Measurements from ENCODE around the gene ALKBH3.

ALKBH3 gene

DNA sequence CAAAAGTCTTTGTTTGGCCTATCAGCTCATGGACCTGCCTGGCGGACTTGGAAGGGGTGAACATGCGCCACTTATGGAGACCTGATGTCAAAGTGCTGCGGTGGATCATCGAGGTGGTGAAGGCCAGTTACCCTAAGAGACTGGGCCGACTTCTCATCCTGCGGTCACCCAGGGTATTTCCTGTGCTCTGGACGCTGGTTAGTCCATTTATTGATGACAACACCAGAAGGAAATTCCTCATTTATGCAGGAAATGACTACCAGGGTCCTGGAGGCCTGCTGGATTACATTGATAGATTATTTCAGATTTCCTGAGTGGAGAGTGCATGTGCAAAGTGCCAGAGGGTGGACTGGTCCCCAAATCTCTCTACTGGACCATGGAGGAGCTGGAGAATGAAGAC, 17.9 kb downstream of the ALKBH3 start:
- no peak for DNase-seq

DNA sequence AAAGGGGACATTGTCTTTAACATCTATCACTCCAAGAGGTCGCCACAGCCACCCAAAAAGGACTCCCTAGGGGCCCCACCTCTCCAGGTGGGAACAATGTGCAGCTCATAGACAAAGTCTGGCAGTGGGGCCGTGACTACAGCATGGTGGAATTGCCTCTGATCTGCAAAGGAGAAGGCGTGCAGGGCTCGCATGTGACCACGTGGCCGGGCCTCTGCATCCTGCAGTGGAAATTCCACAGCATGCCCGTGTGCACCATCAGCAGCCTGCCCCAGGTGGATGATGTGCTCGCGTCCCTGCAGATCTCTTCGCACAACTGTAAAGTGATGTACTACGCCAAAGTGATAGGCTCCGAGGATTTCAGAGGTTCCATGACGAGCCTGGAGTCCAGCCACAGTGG, 18.5 kb downstream of the ALKBH3 start:
- DNase-seq = no peak

- DNase-seq = no peak
Measured at GRCh38 chr11:43901551-43901950, 20.9 kb downstream of the ALKBH3 start.

DNA sequence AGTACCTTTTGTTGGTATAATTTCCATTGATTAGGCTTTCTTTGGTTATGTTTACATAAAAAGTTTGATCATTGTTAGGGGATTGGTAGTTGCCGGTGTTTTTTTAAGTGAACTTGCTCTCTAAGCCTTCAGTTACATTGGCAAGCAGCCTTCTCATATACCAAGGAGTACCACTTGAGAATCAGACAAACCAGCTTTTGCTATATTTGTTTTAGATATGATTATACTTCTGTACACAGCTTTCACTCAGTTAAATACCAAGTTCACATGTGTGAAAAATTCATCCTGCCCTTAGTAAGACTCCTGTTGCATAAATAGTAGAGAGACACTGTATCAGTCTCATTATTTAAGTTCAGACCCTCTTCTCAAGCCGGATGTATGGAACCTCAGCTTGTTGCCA, 22.4 kb downstream of the ALKBH3 start:
- no peak for DNase-seq

GRCh38 chr11:43903969-43904368, 23.3 kb downstream of the ALKBH3 start:
- DNase-seq = no peak

DNA sequence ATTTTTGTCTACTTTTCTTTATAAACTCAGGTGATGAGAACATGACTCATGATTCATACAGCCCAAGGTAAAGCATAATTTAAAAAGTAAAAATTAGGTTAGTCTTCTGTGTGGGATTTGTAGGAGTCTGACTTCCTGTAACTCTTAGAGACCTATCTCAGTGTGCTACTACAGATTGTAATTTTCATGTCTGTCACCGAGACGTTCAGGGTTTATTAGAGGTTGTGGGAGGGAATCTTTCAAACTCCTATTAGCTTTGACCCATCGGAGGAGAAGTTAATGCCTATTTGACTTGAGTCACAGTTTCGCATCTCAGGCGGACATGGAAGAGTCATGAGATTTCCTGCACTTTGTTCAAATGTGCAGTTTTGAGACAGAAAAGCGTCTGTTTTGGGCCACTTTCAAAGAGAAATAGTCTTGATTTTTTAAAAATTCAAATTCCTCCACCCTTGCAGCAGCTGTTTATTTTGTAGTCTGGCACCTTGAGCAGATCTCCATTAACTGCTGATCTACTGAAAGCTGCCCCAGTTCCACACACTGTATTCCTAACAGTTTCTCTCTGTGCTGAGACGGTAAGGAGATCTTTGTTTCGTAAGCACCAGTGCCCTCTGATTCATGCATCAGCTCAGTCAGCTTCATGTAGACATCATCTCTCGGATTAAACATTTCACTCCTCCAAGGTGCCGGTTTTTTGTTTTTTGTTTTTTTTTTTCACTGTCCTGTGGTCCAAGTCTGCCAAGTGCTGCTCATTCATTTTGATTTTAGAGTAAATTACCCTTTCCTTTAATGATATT, 24.3 kb downstream of the ALKBH3 start:
- DNase-seq = no peak

GRCh38 chr11:43905813-43906241, 25.2 kb downstream of the ALKBH3 start:
- no peak for DNase-seq

DNA sequence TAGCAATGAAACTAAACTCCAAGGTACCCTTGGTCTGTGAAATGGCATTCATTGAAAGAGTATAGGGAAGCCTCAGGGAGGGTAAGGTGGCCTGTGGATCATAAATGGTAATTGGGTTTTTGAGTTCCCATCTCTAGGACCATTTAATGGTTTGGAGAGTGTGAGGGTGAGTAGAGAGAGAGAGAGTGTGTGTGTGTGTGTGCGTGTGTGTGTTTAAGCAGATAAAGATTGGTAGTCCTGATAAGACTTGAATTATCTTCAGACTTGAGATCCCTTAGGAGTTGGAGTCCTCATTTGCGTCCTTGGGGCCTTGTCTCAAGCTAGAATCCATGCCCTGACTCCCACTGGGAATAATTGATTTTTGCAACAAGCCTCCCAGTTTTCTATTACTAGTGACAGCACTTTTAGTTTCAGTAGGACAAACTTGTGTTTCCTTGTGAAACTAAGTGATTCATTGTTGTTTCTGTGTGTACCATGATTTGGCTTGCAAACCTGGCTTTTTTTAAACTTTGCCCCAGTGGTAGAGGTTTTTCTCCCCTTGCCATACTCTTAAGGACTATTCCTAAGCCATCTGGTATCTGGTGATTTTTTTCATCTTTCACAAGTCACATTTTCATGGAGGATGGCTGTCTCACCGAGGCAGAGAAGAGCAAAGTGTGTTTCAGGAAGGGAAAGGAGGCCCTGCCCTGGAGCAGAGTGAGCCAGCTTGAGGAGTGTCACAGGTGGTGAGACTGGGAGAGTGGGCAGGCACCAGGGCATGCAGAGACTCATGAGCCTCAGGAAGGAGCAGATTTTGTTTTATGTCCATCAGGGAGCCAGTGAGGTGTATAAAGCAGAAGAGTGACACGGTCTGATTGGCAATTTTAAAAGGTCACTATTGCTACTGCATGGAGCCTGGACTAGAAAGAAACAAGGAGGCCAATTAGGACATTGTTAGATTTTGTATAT, 26.7 kb downstream of the ALKBH3 start:
- no peak for DNase-seq

DNA sequence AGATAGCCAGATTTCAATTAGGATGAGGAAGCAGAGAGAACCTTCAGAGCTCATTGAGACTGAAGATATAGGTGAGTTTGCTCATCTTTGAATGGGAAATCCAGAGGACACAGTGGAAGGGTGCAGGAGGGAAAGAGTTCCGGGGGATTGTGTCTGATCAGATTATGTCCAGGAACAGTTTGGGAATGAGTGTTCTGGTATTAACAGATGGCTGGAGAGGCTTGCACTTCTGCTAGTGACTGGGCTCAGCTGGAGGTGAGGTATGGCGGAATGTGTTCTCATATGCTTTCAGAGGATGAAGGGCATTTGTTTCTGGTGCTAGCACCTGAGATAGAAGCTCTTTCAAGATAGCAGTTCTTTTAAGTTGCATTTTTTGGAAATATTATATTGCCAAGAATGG, 27.6 kb downstream of the ALKBH3 start:
- no peak for DNase-seq

DNA sequence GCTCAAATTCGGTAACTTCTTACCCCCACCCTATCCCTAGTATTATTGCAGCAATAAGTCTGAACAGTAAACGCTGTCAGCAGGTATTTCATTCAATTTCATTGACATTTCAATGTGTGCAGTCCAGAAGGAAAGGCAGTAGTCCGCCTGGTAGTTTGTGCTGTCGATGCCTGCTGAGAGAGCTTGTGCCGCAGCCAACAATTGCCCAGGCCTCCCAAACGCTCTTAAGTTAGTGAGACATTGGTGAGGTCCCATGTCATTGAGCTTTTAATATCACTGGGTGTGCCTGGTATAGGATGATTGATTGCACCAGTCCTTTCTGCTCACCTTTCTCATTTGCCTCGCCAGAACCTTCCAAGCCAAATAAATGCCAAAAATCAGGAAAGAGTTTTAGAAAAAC, 28.1 kb downstream of the ALKBH3 start:
- no peak for DNase-seq

DNA sequence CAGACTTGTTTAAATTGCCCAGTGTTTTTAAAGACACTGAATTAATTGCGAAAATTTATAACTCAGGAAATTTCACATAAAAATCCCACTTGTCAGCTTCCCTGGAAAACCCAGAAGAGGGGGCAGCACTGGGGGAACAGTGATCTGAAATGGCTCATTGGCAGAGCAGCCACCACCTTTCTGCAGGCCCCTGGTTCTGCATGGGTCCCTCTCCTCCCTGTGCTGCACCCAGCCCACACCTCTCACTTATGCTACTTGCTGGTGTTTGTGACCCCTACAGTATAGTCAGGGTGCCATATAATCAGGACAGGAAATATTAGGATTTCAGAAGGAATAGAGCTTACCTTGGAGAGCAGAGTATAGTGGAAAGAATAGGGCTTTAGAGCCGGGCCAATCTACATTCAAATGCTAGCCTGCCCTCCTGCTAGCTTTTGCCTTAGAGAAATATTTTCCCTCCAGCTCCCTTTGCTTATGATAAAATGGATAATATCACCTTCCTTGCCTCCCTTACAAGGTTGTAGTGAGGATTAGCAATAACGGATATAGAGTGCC, 33.3 kb downstream of the ALKBH3 start:
- no peak for DNase-seq

DNA sequence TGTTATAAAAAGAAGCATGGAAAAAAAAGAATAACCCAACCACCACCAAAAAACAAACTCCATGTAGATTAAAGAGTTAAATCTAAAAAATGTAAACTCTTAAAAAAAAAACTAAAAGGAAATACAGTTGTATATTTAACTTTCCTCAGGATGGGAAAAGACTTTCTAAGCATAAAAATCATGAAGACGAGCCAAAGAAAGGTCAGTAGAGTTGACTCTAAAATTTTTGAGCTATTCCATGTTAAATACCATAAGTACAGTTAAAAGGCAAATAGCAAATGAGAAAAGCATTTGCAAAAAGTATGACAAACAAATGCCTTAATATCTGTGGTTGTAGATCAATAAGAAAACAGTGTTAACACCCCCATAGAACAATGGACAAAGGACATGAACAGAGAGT, 33.8 kb downstream of the ALKBH3 start:
- no peak for DNase-seq

GRCh38 chr11:43916621-43917020, 36.0 kb downstream of the ALKBH3 start:
- no peak for DNase-seq

GRCh38 chr11:43917851-43918250, 37.2 kb downstream of the ALKBH3 start:
- DNase-seq = no peak

- no peak for DNase-seq
Measured at GRCh38 chr11:43918662-43919061, 38.0 kb downstream of the ALKBH3 start.

DNA sequence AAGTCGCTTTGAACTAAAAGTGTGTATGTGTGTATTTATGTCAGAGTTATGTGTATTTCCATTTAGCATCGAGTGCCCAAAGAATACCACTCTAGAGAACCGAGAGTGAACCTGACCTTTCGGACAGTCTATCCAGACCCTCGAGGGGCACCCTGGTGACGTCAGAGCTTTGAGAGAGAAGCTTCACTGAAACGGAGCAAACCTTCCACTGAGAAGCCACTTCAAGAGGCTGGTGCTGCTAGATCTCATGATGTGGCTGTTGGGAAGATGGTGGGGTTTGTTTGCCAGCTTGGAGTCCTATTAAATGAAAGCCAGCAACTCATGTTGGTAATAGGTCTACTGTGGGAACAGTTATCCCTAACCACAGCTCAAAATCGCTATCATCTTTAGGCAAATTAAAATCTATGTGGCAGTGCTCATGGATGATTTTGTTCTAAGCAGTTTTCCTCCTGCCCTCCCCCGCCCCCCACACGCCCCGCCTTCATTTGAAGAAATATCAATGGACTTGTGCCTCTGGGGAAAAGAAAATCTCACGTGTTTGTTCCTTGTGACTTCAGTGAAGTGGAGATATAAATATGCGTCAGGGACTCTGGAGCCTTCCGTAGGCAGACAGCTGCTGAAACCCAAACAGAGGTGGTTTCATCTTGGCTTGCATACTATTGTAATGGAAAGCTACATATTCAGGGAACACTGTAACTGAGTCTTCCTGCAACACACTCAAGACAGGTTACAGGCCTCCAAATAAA, 39.4 kb downstream of the ALKBH3 start:
- DNase-seq = no peak

DNA sequence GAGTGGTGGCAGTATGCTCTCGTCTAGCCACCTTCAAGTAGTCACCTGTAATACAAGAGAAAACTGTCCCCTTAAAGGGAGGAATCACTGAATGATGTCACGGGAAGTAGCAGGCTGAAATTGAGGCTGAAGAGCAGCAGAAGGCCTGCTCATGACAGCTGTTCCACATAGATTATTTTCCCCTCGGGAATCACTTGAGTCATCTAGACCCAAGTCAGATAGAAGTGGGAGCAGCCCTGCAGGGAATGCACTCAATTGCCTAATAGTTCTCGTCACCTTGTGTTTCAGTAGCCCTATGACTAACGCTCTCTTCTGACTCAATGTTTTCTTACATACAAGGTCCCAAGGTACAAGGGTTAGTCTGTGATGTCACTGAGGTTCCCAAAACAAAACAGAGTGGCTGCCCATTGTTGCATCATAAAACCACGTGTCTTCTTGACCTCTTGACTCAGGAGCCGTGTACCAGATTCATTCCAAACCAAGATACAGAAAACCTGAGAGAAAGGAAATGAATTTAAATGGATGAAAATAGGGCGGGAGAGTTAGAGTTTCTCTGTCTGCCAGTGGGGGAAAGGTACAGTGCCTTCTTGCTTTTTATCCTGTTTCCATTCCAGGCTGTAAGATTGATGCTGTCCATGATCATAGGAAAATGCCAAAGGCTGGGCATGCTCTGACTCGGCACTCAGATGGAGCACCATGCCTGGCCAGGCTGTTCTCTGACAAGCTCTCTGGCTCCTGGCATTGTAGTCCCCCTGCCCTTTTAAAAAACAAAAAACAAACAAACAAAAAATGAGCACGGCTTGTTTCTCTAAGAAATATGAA, 40.2 kb downstream of the ALKBH3 start:
- peak; percentile 86 for DNase-seq

DNA sequence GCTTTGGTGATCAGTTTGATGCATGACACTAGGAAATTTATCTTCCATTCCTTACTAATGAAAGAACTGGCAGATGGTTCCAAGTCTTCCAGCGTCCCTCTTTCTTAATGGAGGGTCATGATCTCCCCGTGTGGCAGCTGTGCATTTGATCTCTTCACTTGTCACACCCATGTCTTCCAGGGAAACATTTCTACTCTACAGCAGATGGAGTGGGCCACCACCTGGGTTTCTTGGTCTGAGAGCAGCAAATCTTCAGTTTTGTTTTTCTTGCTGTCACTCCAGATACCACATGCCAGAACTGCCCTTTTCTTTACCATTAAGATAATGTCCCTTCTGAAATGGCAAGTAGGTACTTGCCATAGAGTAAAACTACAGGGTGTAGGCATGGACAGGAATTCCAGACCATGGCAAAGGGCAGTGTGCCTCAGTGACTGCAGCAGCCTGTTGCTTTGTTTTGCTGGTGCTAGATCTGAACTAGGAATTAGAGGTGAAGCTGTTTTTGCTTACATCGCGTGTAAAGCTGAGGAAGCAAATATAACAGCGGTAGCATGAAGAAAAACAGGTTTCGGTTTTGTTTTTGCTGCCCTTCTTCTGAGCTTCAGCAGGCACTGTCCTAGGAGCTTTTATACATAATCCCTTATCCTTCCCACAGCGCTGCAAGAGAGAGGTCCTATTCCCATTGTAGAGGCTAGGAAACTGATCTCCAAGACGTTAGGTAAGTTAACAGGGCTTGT, 41.1 kb downstream of the ALKBH3 start:
- DNase-seq = peak; percentile 42

GRCh38 chr11:43922295-43922648, 41.6 kb downstream of the ALKBH3 start:
- DNase-seq = no peak

DNA sequence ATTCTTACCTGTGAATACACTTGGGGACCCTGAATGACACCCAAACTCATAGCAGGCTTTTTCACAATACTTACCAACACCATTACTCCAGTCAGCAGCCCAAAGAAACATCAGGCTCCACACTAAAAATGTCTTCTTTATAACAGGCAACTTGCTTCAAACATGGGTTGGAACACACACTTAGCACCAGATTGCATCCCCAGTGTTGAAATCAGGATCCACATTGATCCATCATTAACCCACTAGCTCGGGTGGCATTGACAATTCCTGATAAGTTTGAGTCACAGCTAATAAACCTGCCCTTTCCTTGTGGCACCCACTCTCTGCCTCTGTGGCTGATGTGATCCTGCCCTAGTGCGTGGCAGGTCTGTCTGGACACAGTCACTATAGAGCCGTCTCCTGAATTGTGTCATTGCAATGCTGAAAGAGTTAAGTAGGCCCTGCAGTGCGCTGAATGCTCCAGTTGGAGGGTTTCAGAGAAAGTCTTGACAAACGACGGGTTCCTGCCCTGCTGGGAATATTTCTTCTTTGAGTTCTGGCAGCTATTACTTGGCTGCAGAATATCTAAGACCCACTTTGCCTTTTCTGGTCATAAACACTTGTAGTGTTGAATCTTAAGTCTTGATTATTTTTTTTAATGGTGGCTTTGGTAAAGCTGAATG, 42.2 kb downstream of the ALKBH3 start:
- DNase-seq = no peak
